ENCODE measurements around the gene FAM83C.

GRCh38 chr20:35302421-35303335, 10.5 kb upstream of the FAM83C start:
- TF ChIP-seq CTCF (IDR thresholded peaks at IDR 0.05) (no peak), POLR2A (IDR thresholded peaks at IDR 0.05) (no peak)
